IMR-90 (cell line): ENCODE data around the gene TK2. TPM values are rescaled to one million over a fixed set of nuclear protein-coding genes. Genes with fewer than 3 reads are reported as not detected.

ENCODE experiments used
- ATAC-seq: fragments of 200-7000 bp; cut with Tn5 transposase; 2 replicates; pipeline ENCODE4 v1.9.1; 2020; ENCODE audit warnings: low read depth, mild to moderate bottlenecking, moderate library complexity
- BruUV-seq: library from RNA; stranded (reverse); fragments of 400-500 nt; replicated peaks from 2 replicates; lab custom pipeline; 2021; lab: Mats Ljungman, UMichigan
- CTCF ChIA-PET: fragments of 300-600 bp; formaldehyde crosslinking; extraction: SDS; loops from one replicate; lab custom pipeline; 2021; ENCODE audit warnings: antibody characterized with exemption; lab: Yijun Ruan, JAX
- POLR2A ChIA-PET: fragments of 300-600 bp; sonication (Branson Sonifier 250); formaldehyde crosslinking; loops from one replicate; lab custom pipeline; 2022; ENCODE audit warnings: antibody characterized with exemption; ENCODE audit not compliant: unreplicated experiment; lab: Charles Lee
- DNase-seq: peaks from one replicate; pipeline ENCODE4 v3.0.0; 2013
- H2AFZ ChIP-seq: replicated peaks from 2 replicates; pipeline ENCODE3; 2013; ENCODE audit warnings: low read length, mild to moderate bottlenecking; ENCODE audit not compliant: poor library complexity
- H2AK5ac ChIP-seq: 2 replicates; pipeline ENCODE4 v1.6.1; 2013; ENCODE audit warnings: low read depth, low read length, inconsistent platforms
- H2AK9ac ChIP-seq: replicated peaks from 2 replicates; pipeline ENCODE3; 2013; ENCODE audit warnings: mild to moderate bottlenecking, low read depth, low read length, moderate library complexity; ENCODE audit not compliant: poor library complexity
- H2BK120ac ChIP-seq: 2 replicates; pipeline ENCODE4 v1.6.1; 2013; ENCODE audit warnings: low read depth, low read length, inconsistent platforms
- H2BK15ac ChIP-seq: 3 replicates; pipeline ENCODE4 v1.6.1; 2013; ENCODE audit warnings: low read depth, low read length, inconsistent platforms
- H2BK20ac ChIP-seq: 2 replicates; pipeline ENCODE4 v1.6.1; 2013; ENCODE audit warnings: low read depth, mild to moderate bottlenecking, inconsistent platforms, low read length, moderate library complexity
- H2BK5ac ChIP-seq: 2 replicates; pipeline ENCODE4 v1.6.1; 2013; ENCODE audit warnings: mild to moderate bottlenecking, low read depth, low read length, inconsistent platforms; ENCODE audit not compliant: poor library complexity, severe bottlenecking
- H3K14ac ChIP-seq: replicated peaks from 2 replicates; pipeline ENCODE4 v1.6.1; 2013; ENCODE audit warnings: low read depth, low read length, inconsistent platforms
- H3K18ac ChIP-seq: 2 replicates; pipeline ENCODE4 v1.6.1; 2013; ENCODE audit warnings: low read depth, low read length, control low read depth
- H3K23ac ChIP-seq: 2 replicates; pipeline ENCODE4 v1.6.1; 2013; ENCODE audit warnings: low read depth, low read length, inconsistent platforms
- H3K27ac ChIP-seq: 2 replicates; pipeline ENCODE4 v1.5.1; 2013; ENCODE audit warnings: mild to moderate bottlenecking, control low read depth, low read length; ENCODE audit not compliant: insufficient read depth
- H3K27me3 ChIP-seq: 2 replicates; pipeline ENCODE4 v1.6.1; 2013; ENCODE audit warnings: low read length; ENCODE audit not compliant: control insufficient read depth, insufficient read depth
- H3K36me3 ChIP-seq: 2 replicates; pipeline ENCODE4 v1.6.1; 2013; ENCODE audit warnings: low read length, mixed read lengths; ENCODE audit not compliant: control insufficient read depth, insufficient read depth
- H3K4ac ChIP-seq: 2 replicates; pipeline ENCODE4 v1.6.1; 2013; ENCODE audit warnings: low read depth, low read length, inconsistent platforms
- H3K4me1 ChIP-seq: 2 replicates; pipeline ENCODE4 v1.6.1; 2013; ENCODE audit warnings: low read length, mixed read lengths; ENCODE audit not compliant: control insufficient read depth, insufficient read depth
- H3K4me2 ChIP-seq: 2 replicates; pipeline ENCODE4 v1.6.1; 2013; ENCODE audit warnings: low read depth, mild to moderate bottlenecking, control low read depth, low read length, moderate library complexity
- H3K4me3 ChIP-seq: 2 replicates; pipeline ENCODE4 v1.5.1; 2013; ENCODE audit warnings: low read depth, mild to moderate bottlenecking, control low read depth, low read length, moderate library complexity; ENCODE audit not compliant: insufficient read depth
- H3K56ac ChIP-seq: 2 replicates; pipeline ENCODE4 v1.6.1; 2013; ENCODE audit warnings: low read length, inconsistent platforms; ENCODE audit not compliant: insufficient read depth; ENCODE audit errors: extremely low read depth
- H3K79me1 ChIP-seq, 2 experiments: 2 replicates each; pipeline ENCODE4 v1.6.1; 2013; ENCODE audit warnings: low read length in 2 of 2, inconsistent platforms in 1 of 2, low read depth in 1 of 2
- H3K9ac ChIP-seq: 2 replicates; pipeline ENCODE4 v1.6.1; 2013; ENCODE audit warnings: low read depth, low read length, control low read depth
- H3K9me1 ChIP-seq: 2 replicates; pipeline ENCODE4 v1.6.1; 2013; ENCODE audit warnings: low read length, inconsistent platforms; ENCODE audit not compliant: insufficient read depth
- H3K9me3 ChIP-seq: 2 replicates; pipeline ENCODE4 v1.6.1; 2013; ENCODE audit warnings: low read length; ENCODE audit not compliant: control insufficient read depth, insufficient read depth
- H4K20me1 ChIP-seq: 2 replicates; pipeline ENCODE4 v1.6.1; 2013; ENCODE audit warnings: low read length, inconsistent platforms; ENCODE audit not compliant: insufficient read depth
- H4K5ac ChIP-seq: 2 replicates; pipeline ENCODE4 v1.6.1; 2013; ENCODE audit warnings: mild to moderate bottlenecking, low read depth, low read length, control low read depth
- H4K8ac ChIP-seq, 2 experiments: 2 replicates each; pipeline ENCODE4 v1.6.1; 2013; ENCODE audit warnings: low read depth in 2 of 2, low read length in 2 of 2, control low read depth in 1 of 2, inconsistent platforms in 1 of 2
- H4K91ac ChIP-seq: 2 replicates; pipeline ENCODE4 v1.6.1; 2013; ENCODE audit warnings: low read depth, low read length, inconsistent platforms; ENCODE audit not compliant: insufficient read depth
- BHLHE40 ChIP-seq: fragments of 150-350 bp; IDR thresholded peaks from 2 replicates; pipeline ENCODE4 v1.6.1; 2016; ENCODE audit warnings: mild to moderate bottlenecking, low read depth, low read length
- CEBPB ChIP-seq: IDR thresholded peaks from 2 replicates; pipeline ENCODE4 v1.6.1; 2012; ENCODE audit warnings: low read depth, low read length, improper control_type of control experiment
- FOS ChIP-seq: fragments of 150-350 bp; IDR thresholded peaks from 2 replicates; pipeline ENCODE4 v1.6.1; 2016; ENCODE audit warnings: low read depth, low read length
- MAFK ChIP-seq: IDR thresholded peaks from 2 replicates; pipeline ENCODE4 v1.6.1; 2012; ENCODE audit warnings: low read depth, low read length, improper control_type of control experiment
- MAZ ChIP-seq: IDR thresholded peaks from 2 replicates; pipeline ENCODE4 v1.6.1; 2012; ENCODE audit warnings: low read depth, mild to moderate bottlenecking, low read length, improper control_type of control experiment, moderate library complexity, borderline replicate concordance
- MXI1 ChIP-seq: IDR thresholded peaks from 2 replicates; pipeline ENCODE4 v1.6.1; 2012; ENCODE audit warnings: low read depth, mild to moderate bottlenecking, low read length, moderate library complexity, borderline replicate concordance
- NFE2L2 ChIP-seq: fragments of 150-350 bp; IDR thresholded peaks from 2 replicates; pipeline ENCODE4 v1.6.1; 2016; ENCODE audit warnings: low read depth, mild to moderate bottlenecking, low read length
- POLR2A ChIP-seq: IDR thresholded peaks from 2 replicates; pipeline ENCODE4 v1.6.1; 2012; ENCODE audit warnings: mild to moderate bottlenecking, low read depth, low read length
- RAD21 ChIP-seq: IDR thresholded peaks from 2 replicates; pipeline ENCODE4 v1.6.1; 2012; ENCODE audit warnings: low read length, improper control_type of control experiment
- RCOR1 ChIP-seq: IDR thresholded peaks from 2 replicates; pipeline ENCODE4 v1.6.1; 2012; ENCODE audit warnings: mild to moderate bottlenecking, low read length, improper control_type of control experiment; ENCODE audit not compliant: insufficient replicate concordance
- RFX5 ChIP-seq: IDR thresholded peaks from 2 replicates; pipeline ENCODE4 v1.8.0; 2012; ENCODE audit warnings: low read depth, mild to moderate bottlenecking, low read length, moderate library complexity
- SMC3 ChIP-seq: fragments of 150-350 bp; IDR thresholded peaks from 2 replicates; pipeline ENCODE4 v1.6.1; 2016; ENCODE audit warnings: low read depth, mild to moderate bottlenecking, antibody characterized with exemption, low read length, moderate library complexity
- USF2 ChIP-seq: fragments of 150-350 bp; IDR thresholded peaks from 2 replicates; pipeline ENCODE4 v1.6.1; 2017; ENCODE audit warnings: mild to moderate bottlenecking, antibody characterized with exemption, low read length, low read depth
- WGBS, 2 experiments: methylation state at CpG; one replicate each; pipeline versions ENCODE4 v1.1.5 to v1.1.7; 2013; ENCODE audit warnings: missing lambda C conversion rate in 2 of 2; ENCODE audit not compliant: insufficient read length in 1 of 2; ENCODE audit errors: extremely low coverage in 2 of 2; 5-methylcytosine and 5-hydroxymethylcytosine counted together
- dilution Hi-C: fragments of 300-500 bp; cut with HindIII; formaldehyde crosslinking; loops from one replicate; pipeline ENCODE4 v1.14.3; 2018; ENCODE audit warnings: low sequenced_read_pairs; ENCODE audit not compliant: unreplicated experiment
- in situ Hi-C: fragments of 300-500 bp; cut with MboI; formaldehyde crosslinking; loops from 3 replicates; pipeline ENCODE4 v1.14.3; 2019; ENCODE audit warnings: low sequenced_read_pairs, inconsistent platforms, mixed read lengths
- intact Hi-C: fragments of 100-400 bp; cut with micrococcal nuclease; formaldehyde crosslinking; loops from 2 replicates; pipeline ENCODE4 v1.10.0; 2022
- polyA plus RNA-seq, 3 experiments: library from polyadenylated mRNA; depleted of rRNA; stranded (reverse); fragments of >200 nt; gene quantifications; 2 replicates each; pipeline ENCODE4 v1.2.3, GENCODE V29; 2012; ENCODE audit warnings: low replicate concordance in 1 of 3
- total RNA-seq: library from RNA; depleted of rRNA; stranded (reverse); fragments of >200 nt; gene quantifications from 2 replicates; pipeline ENCODE4 v1.2.3, GENCODE V29; 2012
- TF ChIP-seq, protein P1 (sequence below): fragments of 150-350 bp; IDR thresholded peaks from 2 replicates; pipeline ENCODE4 v1.6.1; 2016; ENCODE audit warnings: low read depth, mild to moderate bottlenecking, low read length, moderate library complexity, borderline replicate concordance

The TK2 gene
- total and polyA plus RNA-seq, 2 of the 4 experiments (the other 2 are of a cell fraction), result 14.7 to 16.5 TPM

DNA sequence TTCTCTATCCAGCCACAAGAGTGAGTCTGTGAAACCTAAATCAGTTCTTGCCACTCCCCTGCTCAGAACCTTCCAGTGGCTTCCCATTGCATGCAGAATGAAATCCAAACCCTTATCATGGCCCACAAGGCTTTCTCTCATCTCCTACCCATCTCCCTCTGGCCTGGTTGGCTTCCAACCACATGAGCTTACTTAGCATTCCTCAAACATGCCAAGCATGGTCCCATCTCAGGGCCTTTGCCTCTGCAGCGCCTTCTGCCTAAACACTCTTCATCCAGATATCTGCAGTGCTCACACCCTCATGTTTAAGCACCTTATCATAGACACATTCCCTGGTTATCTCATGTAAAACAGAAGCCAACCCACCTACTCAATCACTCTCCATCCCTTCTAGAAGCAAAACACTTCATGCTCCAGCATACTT lies 15.5 kb downstream of the TK2 start:
- Histone ChIP-seq H3K79me1 (no peaks in the 10 kb centered on the region), H3K18ac (no peak overlapping the region), H3K9me1 (0 out of 2 replicates have a peak, but pooled peaks cover 8% of the 10 kb centered on the region), H4K20me1 (no peaks in the 10 kb centered on the region), H4K5ac (no peak overlapping the region), H3K27me3 (no peaks in the 10 kb centered on the region), H4K91ac (no peak overlapping the region), H3K27ac (no peak overlapping the region), H4K8ac (no peak overlapping the region), H3K14ac (no peak overlapping the region), H2BK20ac (no peak overlapping the region), H2BK120ac (no peak overlapping the region), H3K9ac (no peak overlapping the region), H3K4me1 (no peaks in the 10 kb centered on the region), H2AK9ac (no peak overlapping the region), H3K4me2 (no peak overlapping the region), H3K56ac (no peak overlapping the region), H3K4me3 (no peak overlapping the region), H2AK5ac (no peak overlapping the region), H3K23ac (no peak overlapping the region), H3K4ac (no peak overlapping the region), H2BK15ac (no peak overlapping the region), H3K9me3 (no peaks in the 10 kb centered on the region), H2BK5ac (no peak overlapping the region), H2AFZ (no peak overlapping the region), H3K36me3 (peaks cover 32% of the 10 kb centered on the region)
- ATAC-seq (no peak), DNase-seq (no peak)
- TF ChIP-seq BHLHE40 (no peak), CEBPB (no peak), MXI1 (no peak), POLR2A (no peak), USF2 (no peak), RFX5 (no peak), SMC3 (no peak), NFE2L2 (no peak), RAD21 (no peak), RCOR1 (no peak), FOS (no peak), MAFK (no peak), MAZ (no peak)
- TF ChIP-seq, protein P1, sequence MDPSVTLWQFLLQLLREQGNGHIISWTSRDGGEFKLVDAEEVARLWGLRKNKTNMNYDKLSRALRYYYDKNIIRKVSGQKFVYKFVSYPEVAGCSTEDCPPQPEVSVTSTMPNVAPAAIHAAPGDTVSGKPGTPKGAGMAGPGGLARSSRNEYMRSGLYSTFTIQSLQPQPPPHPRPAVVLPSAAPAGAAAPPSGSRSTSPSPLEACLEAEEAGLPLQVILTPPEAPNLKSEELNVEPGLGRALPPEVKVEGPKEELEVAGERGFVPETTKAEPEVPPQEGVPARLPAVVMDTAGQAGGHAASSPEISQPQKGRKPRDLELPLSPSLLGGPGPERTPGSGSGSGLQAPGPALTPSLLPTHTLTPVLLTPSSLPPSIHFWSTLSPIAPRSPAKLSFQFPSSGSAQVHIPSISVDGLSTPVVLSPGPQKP, result no peak
- in situ Hi-C loops (no loop called here), dilution Hi-C loops (no loop called here), intact Hi-C loops (no loop called here)
- CTCF ChIA-PET, result no interaction called here
- WGBS, 2 experiments, result 89% methylated on average over 1 of the region's 1 CpG; no CpG with 5 or more reads in 1 of the 2 experiments
- POLR2A ChIA-PET, result no interaction called here
- BruUV-seq, result no TSS peak
